NCI-H82 (cell line): ENCODE data around the gene LDLRAD3.

Experiments
- DNase-seq: peaks from one replicate; lab custom pipeline; 2025; lab: John Stamatoyannopoulos, UW

LDLRAD3 gene

GRCh38 chr11:36105743-36106581 is 162.1 kb downstream of the LDLRAD3 start:
- DNase-seq, result no peak

- no peak for DNase-seq
These were observed 163.7 kb downstream of the LDLRAD3 start for GRCh38 chr11:36107547-36107946.

- no peak for DNase-seq
These were observed 165.2 kb downstream of the LDLRAD3 start for GRCh38 chr11:36108881-36109589.

GRCh38 chr11:36109590-36109849 is 165.7 kb downstream of the LDLRAD3 start:
- DNase-seq, result no peak

- no peak for DNase-seq
These were observed 166.2 kb downstream of the LDLRAD3 start for GRCh38 chr11:36109850-36110606.

- no peak for DNase-seq
These were observed 167.0 kb downstream of the LDLRAD3 start for GRCh38 chr11:36110668-36111410.

GRCh38 chr11:36114095-36114494 is 170.2 kb downstream of the LDLRAD3 start:
- DNase-seq, result no peak

GRCh38 chr11:36115378-36115801 is 171.5 kb downstream of the LDLRAD3 start:
- no peak for DNase-seq

GRCh38 chr11:36116161-36116560 is 172.3 kb downstream of the LDLRAD3 start:
- no peak for DNase-seq

- DNase-seq, result no peak
These were observed 174.2 kb downstream of the LDLRAD3 start for GRCh38 chr11:36118084-36118483.

GRCh38 chr11:36119300-36119699 is 175.4 kb downstream of the LDLRAD3 start:
- no peak for DNase-seq

- no peak for DNase-seq
These were observed 177.2 kb downstream of the LDLRAD3 start for GRCh38 chr11:36121054-36121453.

- DNase-seq, result no peak
These were observed 178.8 kb downstream of the LDLRAD3 start for GRCh38 chr11:36122671-36123070.

GRCh38 chr11:36123336-36124101 is 179.7 kb downstream of the LDLRAD3 start:
- DNase-seq, result no peak

GRCh38 chr11:36126678-36127077 is 182.8 kb downstream of the LDLRAD3 start:
- no peak for DNase-seq

GRCh38 chr11:36127550-36127949 is 183.7 kb downstream of the LDLRAD3 start:
- DNase-seq, result no peak

GRCh38 chr11:36129955-36130354 is 186.1 kb downstream of the LDLRAD3 start:
- no peak for DNase-seq

- no peak for DNase-seq
These were observed 186.5 kb downstream of the LDLRAD3 start for GRCh38 chr11:36130401-36130800.

GRCh38 chr11:36131721-36132397 is 188.0 kb downstream of the LDLRAD3 start:
- peak; percentile 58 for DNase-seq

GRCh38 chr11:36132940-36133339 is 189.1 kb downstream of the LDLRAD3 start:
- no peak for DNase-seq

- no peak for DNase-seq
These were observed 191.2 kb downstream of the LDLRAD3 start for GRCh38 chr11:36135076-36135475.
